Measurements from ENCODE around the gene NMT1.
A peak's percentile ranks its signal among the peaks of the same experiment; 100 is the strongest.

NMT1 gene

DNA sequence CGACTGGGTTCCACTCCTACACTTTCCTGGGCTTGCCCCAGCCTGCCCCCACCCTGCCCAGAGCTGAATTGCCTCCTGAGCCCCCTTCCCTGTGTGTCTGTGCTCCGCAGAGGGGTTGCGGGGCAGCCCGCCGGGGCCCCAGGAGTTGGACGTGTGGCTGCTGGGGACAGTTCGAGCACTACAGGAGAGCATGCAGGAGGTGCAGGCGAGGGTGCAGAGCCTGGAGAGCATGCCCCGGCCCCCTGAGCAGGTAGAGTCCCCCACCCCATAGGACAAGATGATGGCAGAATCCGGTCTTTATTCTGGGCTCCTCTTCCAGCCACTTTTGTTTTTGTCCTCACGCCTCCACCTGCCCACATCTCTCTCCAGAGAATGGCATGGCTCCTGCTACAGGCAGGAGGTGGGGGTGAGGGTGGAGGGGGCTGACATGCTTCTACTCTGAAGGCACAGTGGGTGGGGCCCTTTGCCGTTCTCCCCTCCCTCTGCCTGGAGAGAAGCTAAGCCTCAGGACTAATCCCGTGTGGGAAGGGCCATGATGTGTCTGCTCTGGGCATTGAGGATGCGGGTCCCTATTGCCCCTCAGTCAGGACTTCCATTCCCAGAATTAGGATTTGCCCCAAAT lies 77.9 kb downstream of the NMT1 start:
- no peak overlapping the region for H3K4me3 ChIP-seq (ENCODE audit: control insufficient read depth, low read depth, low read length)
- DNase-seq (ENCODE audit: low read depth) = no peak
- TF ChIP-seq CTCF (IDR thresholded peaks at IDR 0.05; ENCODE audit: control insufficient read depth, insufficient read depth, low read depth, low read length, missing control alignments) = no peak

DNA sequence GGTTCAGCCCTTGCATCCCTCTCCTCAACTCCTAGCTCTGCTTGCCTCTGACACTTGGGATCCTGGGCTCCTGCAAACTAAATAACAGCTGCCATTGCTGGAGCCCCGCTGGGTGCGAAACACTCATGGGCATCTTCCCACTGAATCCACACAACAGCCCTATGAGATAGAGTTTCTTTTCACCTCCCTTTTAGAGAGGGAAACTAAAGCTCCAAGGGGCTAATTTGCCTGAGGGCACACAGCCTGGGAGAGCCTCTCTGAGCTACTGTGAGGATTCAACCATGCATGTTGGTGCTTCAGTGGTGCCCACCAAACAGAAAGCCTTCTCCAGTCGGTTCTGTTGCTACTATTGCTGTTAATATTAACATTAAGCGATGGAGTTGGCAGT lies 78.4 kb downstream of the NMT1 start:
- no peak for DNase-seq (ENCODE audit: low read depth)
- no peak for TF ChIP-seq CTCF (IDR thresholded peaks at IDR 0.05; ENCODE audit: control insufficient read depth, insufficient read depth, low read depth, low read length, missing control alignments)

DNA sequence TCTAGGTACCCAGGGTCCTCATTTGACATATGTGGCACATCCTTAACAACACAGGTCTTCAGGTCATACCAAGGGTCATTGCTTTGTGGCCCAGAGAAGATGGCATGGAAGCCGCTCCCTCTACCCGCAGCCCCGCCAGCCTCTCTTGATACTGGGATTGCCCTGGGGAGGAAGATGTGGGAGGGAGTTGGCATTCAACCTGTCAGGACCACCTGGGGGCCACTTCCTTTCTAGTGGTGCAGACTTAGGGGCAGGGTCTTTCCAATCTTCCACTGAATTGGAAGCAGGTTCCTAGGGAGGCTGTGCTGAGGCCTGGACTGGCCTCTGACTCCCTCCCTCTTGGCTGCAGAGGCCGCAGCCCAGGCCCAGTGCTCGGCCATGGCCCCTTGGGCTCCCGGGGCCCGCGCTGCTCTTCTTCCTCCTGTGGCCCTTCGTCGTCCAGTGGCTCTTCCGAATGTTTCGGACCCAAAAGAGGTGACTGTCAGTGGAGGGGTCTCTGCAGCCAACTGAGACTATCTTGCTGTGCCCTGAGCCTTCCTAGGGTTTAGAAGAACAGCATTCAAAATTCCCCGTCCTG lies 82.1 kb downstream of the NMT1 start:
- TF ChIP-seq CTCF (IDR thresholded peaks at IDR 0.05; ENCODE audit: control insufficient read depth, insufficient read depth, low read depth, low read length, missing control alignments) = no peak
- no peak overlapping the region for H3K4me3 ChIP-seq (ENCODE audit: control insufficient read depth, low read depth, low read length)
- DNase-seq (ENCODE audit: low read depth) = no peak

More for the DNA sequence above, 78.4 kb downstream of the NMT1 start:
- no peak overlapping the region for H3K4me3 ChIP-seq (ENCODE audit: control insufficient read depth, low read depth, low read length)

DNA sequence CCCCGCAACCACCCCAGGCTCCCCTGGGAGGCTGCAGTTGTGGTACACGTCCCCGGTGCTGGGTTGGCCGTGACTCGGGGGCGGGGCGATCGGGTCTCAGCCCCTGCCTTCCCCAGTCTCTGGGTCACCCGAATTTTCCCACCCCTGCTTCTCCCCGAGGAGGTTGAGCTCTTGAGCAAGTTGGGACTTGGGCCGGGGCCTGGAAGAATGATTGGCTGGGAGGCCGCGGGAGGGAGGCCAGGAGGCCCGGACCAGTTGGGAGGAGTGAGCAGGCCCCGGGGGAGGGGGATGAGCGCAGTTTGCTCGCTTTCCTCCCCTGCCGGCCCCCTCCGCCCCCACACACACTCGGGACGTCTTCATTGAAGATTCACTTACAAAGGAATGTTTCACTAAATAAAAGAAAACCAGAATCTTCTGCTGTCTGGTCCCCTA lies 82.7 kb downstream of the NMT1 start:
- H3K4me3 ChIP-seq (ENCODE audit: control insufficient read depth, low read depth, low read length) = peak overlapping the region; percentile 49
- DNase-seq (ENCODE audit: low read depth) = peak; percentile 56
- no peak for TF ChIP-seq CTCF (IDR thresholded peaks at IDR 0.05; ENCODE audit: control insufficient read depth, insufficient read depth, low read depth, low read length, missing control alignments)

DNA sequence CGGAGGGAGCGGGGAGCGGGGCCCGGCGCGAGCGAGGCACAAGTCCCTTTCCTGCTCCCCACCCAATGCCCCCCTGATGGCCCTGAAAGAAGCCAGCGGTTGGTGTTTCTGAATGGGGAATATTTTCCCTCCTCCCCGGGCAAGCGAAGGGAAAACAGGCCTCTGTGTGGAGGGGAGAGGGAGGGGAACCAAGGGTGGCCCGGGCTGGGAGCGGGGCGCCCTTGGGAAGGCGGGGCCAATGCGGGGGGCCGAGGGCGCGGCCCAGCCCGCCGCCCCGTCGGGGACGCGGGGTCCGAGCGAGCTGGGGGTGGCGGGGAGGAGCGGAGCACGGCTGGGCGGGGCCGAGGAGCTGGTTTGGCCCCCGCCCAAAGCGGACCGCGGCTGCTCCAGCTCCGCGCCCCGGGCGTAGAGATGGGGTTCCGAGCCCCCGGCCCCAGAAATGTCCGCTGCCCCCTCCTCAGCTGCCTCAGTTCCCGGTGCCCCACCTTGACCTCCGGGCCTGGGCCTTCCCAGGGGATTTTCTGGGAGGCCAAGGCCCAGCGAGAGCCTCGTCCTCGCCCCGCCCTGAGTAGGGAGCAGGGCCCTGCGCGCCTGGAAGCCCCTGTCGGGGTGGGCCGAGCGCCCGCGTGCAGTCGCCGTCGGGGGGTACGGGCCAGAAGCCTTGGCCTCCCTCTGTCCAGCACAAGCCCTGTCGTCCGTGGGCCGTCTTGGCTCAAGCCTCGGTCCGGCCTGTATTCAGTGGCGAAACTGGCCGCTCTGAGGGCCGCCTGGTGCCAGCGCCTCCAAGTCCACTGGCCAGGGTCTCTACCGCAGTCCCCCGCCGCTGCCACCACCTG lies 83.3 kb downstream of the NMT1 start:
- H3K4me3 ChIP-seq (ENCODE audit: control insufficient read depth, low read depth, low read length) = peak overlapping the region; percentile 49
- no peak for DNase-seq (ENCODE audit: low read depth)
- no peak for TF ChIP-seq CTCF (IDR thresholded peaks at IDR 0.05; ENCODE audit: control insufficient read depth, insufficient read depth, low read depth, low read length, missing control alignments)

GRCh38 chr17:45145035-45145389 lies 83.9 kb downstream of the NMT1 start:
- no peak for DNase-seq (ENCODE audit: low read depth)
- TF ChIP-seq CTCF (IDR thresholded peaks at IDR 0.05; ENCODE audit: control insufficient read depth, insufficient read depth, low read depth, low read length, missing control alignments) = no peak
- no peak overlapping the region for H3K4me3 ChIP-seq (ENCODE audit: control insufficient read depth, low read depth, low read length)
